ENCODE data around the gene C10orf53.

DNA sequence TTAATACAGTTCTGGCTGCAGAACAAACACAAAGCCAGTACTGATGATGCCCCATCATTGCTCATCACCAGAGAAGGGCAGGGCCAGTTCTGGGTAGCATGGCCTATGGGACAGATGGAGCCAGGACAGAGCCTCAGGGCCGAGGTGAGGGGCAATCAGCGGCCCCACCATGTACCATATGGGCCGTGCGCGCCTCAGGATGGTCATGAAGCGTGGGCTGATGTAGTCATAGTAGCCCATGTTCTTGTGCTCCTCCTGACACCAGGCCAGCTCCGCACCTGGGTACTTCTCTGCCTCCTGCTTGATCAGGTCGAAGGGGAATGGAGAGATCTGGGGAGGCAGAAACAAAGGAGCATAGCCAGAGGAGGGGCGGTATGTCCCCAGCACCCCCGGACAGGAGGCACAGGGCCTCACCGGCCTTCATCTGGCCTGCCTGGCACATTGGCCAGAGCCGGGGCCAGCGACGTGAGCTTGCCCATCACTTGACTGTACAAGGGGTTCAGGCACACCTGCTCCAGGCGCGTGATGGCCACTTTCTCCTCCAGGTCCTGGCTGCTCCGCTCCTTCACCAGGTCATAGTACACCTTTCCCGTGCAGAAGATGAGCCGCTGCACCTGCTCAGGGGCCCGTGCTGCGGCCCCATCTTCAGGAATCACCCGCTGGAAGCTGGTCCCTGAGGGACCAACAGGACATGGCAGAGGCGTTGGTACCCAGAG lies 56.6 kb downstream of the C10orf53 start:
- TF ChIP-seq, protein P1, sequence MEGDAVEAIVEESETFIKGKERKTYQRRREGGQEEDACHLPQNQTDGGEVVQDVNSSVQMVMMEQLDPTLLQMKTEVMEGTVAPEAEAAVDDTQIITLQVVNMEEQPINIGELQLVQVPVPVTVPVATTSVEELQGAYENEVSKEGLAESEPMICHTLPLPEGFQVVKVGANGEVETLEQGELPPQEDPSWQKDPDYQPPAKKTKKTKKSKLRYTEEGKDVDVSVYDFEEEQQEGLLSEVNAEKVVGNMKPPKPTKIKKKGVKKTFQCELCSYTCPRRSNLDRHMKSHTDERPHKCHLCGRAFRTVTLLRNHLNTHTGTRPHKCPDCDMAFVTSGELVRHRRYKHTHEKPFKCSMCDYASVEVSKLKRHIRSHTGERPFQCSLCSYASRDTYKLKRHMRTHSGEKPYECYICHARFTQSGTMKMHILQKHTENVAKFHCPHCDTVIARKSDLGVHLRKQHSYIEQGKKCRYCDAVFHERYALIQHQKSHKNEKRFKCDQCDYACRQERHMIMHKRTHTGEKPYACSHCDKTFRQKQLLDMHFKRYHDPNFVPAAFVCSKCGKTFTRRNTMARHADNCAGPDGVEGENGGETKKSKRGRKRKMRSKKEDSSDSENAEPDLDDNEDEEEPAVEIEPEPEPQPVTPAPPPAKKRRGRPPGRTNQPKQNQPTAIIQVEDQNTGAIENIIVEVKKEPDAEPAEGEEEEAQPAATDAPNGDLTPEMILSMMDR (IDR thresholded peaks at IDR 0.05), result no peak
- TF ChIP-seq POLR2A (IDR thresholded peaks at IDR 0.05), result no peak

All from right lobe of liver (tissue), 4 donors.